Chondrocyte (in vitro differentiated cells): Measurements from ENCODE around the gene IQSEC3. TPM values are rescaled to one million over a fixed set of nuclear protein-coding genes. Genes with fewer than 3 reads are reported as not detected.
"Not testable (repeated sequence)": the region's sequence is repeated elsewhere in the genome, so short reads cannot be mapped to it uniquely, and the experiment has no call there.

Source experiments
- DNase-seq: peaks from one replicate; pipeline ENCODE4 v3.0.0; 2021; ENCODE audit warnings: mixed read lengths, low spot score
- H3K27ac Mint-ChIP-seq: one replicate; pipeline ENCODE4 v1.8.0; 2021; ENCODE audit warnings: mild to moderate bottlenecking, moderate library complexity, mixed read lengths; ENCODE audit not compliant: unreplicated experiment
- H3K27me3 Mint-ChIP-seq: 2 replicates; pipeline ENCODE4 v1.8.0; 2021; ENCODE audit warnings: low read depth, mixed read lengths
- H3K36me3 Mint-ChIP-seq: 2 replicates; pipeline ENCODE4 v1.8.0; 2021; ENCODE audit warnings: low read depth, mixed read lengths
- H3K4me1 Mint-ChIP-seq: 2 replicates; pipeline ENCODE4 v1.8.0; 2021; ENCODE audit warnings: low read depth, mild to moderate bottlenecking, mixed read lengths
- H3K4me3 Mint-ChIP-seq: one replicate; pipeline ENCODE4 v1.8.0; 2021; ENCODE audit warnings: mild to moderate bottlenecking, moderate library complexity, mixed read lengths; ENCODE audit not compliant: unreplicated experiment
- H3K9me3 Mint-ChIP-seq: 2 replicates; pipeline ENCODE4 v1.8.0; 2021; ENCODE audit warnings: low read depth, mixed read lengths
- CTCF ChIP-seq: fragments of 200-600 bp; sonication (generic); IDR thresholded peaks from 2 replicates; pipeline ENCODE4 v1.5.0; 2021; ENCODE audit warnings: antibody characterized with exemption, mild to moderate bottlenecking, moderate library complexity
- total RNA-seq: library from RNA; stranded (reverse); gene quantifications from 3 replicates; pipeline ENCODE4 v1.2.1, GENCODE V29; 2021

IQSEC3 gene
- total RNA-seq, 1 donor from 2014 or later: not detected

GRCh38 chr12:131008-131407, 64.4 kb downstream of the IQSEC3 start:
- Mint-ChIP-seq H3K27ac (no peak overlapping the region), H3K4me3 (no peak overlapping the region), H3K36me3 (peaks cover 2% of the 10 kb centered on the region), H3K9me3 (no peaks in the 10 kb centered on the region), H3K27me3 (peaks cover 58% of the 10 kb centered on the region), H3K4me1 (peaks cover 3% of the 10 kb centered on the region)
- DNase-seq: no peak
- TF ChIP-seq CTCF: no peak

- no peak overlapping the region for H3K27ac Mint-ChIP-seq
- H3K36me3 Mint-ChIP-seq: peaks cover 1% of the 10 kb centered on the region
- H3K4me1 Mint-ChIP-seq: peaks cover 3% of the 10 kb centered on the region
- no peak for DNase-seq
- no peak for TF ChIP-seq CTCF
- H3K27me3 Mint-ChIP-seq: peaks cover 56% of the 10 kb centered on the region
- H3K4me3 Mint-ChIP-seq: no peak overlapping the region
- H3K9me3 Mint-ChIP-seq: no peaks in the 10 kb centered on the region
These were observed 65.3 kb downstream of the IQSEC3 start for GRCh38 chr12:131732-132495.

GRCh38 chr12:133616-134232, 67.2 kb downstream of the IQSEC3 start:
- H3K9me3 Mint-ChIP-seq, H3K27ac Mint-ChIP-seq, DNase-seq, H3K4me1 Mint-ChIP-seq, H3K36me3 Mint-ChIP-seq, H3K4me3 Mint-ChIP-seq: not testable (repeated sequence)
- peaks cover 39% of the 10 kb centered on the region for H3K27me3 Mint-ChIP-seq

GRCh38 chr12:135138-135537, 68.6 kb downstream of the IQSEC3 start:
- Mint-ChIP-seq H3K27me3 (peaks cover 45% of the 10 kb centered on the region), H3K4me3 (no peak overlapping the region), H3K27ac (no peak overlapping the region), H3K36me3 (no peaks in the 10 kb centered on the region), H3K4me1 (peaks cover 10% of the 10 kb centered on the region), H3K9me3 (no peaks in the 10 kb centered on the region)
- no peak for DNase-seq
- TF ChIP-seq CTCF: no peak

GRCh38 chr12:138171-138897, 71.8 kb downstream of the IQSEC3 start:
- Mint-ChIP-seq H3K9me3 (no peaks in the 10 kb centered on the region), H3K4me3 (no peak overlapping the region), H3K36me3 (no peaks in the 10 kb centered on the region), H3K4me1 (peaks cover 7% of the 10 kb centered on the region), H3K27ac (no peak overlapping the region), H3K27me3 (peaks cover 54% of the 10 kb centered on the region)
- DNase-seq: no peak
- no peak for TF ChIP-seq CTCF
